ENCODE results near the gene KLHL30.

KLHL30 gene, protein sequence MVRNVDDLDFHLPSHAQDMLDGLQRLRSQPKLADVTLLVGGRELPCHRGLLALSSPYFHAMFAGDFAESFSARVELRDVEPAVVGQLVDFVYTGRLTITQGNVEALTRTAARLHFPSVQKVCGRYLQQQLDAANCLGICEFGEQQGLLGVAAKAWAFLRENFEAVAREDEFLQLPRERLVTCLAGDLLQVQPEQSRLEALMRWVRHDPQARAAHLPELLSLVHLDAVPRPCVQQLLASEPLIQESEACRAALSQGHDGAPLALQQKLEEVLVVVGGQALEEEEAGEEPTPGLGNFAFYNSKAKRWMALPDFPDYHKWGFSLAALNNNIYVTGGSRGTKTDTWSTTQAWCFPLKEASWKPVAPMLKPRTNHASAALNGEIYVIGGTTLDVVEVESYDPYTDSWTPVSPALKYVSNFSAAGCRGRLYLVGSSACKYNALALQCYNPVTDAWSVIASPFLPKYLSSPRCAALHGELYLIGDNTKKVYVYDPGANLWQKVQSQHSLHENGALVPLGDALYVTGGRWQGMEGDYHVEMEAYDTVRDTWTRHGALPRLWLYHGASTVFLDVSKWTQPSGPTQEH

DNA sequence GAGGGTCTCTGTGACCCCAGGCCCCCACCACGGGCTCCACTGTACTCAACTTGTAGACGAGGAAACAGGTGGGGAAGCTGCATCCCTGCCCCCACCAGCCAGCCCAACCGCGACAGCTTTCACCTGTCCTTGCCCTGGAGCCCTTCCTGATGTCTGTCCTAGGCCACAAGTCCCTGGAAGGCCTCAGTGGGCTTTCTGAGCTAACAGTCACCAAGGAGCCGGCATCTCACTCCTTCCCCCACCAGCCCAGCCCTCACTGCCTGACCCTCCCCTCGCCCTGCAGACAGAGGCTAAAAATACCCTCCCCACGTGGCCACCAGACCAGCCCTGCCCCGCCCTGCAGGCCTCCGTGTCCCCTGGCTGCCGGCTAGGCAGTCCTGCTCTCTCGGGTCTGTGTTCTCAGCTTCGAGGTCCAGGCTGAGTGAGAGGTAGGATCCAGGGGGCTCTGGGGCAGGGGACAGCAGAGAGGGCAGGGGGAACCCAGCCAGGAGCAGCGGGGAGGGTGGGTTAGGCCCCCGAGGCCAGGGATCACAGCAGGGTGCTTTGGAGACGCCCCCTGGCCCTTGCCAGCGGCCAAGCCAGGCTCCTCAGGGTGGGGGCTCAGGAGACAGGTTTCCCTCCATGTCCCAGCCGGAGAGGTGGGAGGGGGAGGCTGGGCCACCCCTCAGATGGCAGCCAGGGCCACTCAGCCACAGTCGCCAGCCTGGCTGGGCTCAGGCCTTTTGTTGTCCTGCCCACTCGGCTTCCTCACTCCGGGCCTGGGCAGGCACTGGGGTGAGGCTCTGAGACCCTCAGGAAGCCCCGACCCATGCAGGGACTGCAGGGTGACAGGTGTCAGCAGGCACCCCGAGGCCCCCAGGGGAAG lies at the start of gene KLHL30:
Gene KLHL30 (plus strand): TSS at position 338 of the 865 bp plus-strand sequence. CDS start 2,087 bp downstream, outside the sequence.
- in situ Hi-C loops (cut with MboI; ENCODE audit: low sequenced_read_pairs): no loop called here

DNA sequence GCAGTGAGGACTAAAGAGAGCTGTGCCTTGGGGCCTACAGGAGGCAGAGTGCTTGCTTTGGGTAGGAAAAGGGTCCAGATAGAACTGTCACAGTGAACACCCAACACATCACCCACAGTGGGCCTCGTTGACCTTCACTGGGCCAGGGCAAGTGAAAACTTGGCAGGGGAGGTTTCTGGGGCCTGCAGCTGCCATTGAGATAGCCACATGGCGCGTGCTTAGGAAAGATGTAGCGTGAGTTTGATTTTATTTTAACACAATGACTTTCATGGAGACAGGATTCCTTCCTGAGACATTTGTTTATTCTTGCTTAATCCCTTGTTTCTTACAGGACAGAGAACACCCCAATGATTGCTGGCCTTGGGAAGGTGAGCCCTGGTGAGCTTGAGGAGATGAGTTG lies 47.6 kb upstream of the KLHL30 start:
- in situ Hi-C loops (cut with MboI; ENCODE audit: low sequenced_read_pairs): no loop called here

DNA sequence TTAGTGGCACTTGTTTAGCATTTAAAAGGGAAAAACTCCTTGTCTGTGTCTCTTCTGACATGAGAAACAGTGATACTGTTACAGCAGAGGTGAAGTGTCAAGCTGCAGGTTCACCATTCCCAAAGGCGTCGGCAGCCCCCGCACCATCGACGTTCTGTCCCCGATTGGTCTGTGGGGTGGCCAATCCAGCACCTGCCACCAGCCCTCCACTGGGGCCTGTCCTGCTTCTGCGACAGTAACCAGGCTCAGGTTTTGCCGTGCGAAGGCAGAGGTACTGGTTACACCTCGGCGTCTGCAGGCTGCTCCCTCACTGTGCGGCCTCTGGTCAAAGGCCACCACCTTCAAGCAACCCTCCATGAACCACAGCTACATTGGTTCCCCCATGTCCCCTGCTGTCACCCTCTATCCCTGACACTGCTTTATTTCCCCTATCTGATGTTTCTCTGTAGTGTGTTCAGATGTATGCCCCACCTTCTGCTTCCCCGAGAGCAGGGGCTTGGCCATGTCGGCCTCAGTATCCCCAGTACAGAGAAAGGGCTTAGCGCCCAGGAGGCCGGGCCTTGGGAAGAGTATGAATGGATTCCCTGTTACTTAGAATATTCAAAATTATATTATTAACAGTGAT lies 46.9 kb upstream of the KLHL30 start:
- in situ Hi-C loops (cut with MboI; ENCODE audit: low sequenced_read_pairs): no loop called here

DNA sequence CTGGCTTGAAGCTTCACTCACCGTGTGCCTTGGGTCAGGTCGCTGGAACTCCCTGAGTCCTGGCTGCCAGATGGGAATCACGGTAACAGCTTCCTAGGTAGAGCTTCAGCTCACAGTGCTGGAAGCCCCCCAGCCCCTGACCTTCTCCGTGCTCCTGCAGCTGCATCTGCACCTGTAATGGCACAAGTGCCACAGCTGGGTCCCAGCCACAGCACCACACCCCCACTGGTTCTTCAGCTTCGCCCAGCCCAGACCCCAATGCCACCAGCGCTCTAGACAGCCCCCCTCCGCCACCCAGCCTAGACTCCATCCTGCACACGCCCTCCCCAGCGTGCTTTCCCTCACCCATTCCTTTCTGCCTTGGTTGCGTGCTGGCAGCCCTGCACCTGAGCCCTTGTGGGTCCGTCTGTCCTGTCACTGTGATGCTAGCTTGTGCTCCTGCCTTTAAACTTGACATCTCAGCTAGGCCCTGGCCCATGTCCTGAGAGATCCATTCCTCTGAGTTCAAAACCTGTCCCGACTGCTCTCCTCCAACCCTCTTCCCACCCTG lies 45.9 kb upstream of the KLHL30 start:
- in situ Hi-C loops (cut with MboI; ENCODE audit: low sequenced_read_pairs): no loop called here

DNA sequence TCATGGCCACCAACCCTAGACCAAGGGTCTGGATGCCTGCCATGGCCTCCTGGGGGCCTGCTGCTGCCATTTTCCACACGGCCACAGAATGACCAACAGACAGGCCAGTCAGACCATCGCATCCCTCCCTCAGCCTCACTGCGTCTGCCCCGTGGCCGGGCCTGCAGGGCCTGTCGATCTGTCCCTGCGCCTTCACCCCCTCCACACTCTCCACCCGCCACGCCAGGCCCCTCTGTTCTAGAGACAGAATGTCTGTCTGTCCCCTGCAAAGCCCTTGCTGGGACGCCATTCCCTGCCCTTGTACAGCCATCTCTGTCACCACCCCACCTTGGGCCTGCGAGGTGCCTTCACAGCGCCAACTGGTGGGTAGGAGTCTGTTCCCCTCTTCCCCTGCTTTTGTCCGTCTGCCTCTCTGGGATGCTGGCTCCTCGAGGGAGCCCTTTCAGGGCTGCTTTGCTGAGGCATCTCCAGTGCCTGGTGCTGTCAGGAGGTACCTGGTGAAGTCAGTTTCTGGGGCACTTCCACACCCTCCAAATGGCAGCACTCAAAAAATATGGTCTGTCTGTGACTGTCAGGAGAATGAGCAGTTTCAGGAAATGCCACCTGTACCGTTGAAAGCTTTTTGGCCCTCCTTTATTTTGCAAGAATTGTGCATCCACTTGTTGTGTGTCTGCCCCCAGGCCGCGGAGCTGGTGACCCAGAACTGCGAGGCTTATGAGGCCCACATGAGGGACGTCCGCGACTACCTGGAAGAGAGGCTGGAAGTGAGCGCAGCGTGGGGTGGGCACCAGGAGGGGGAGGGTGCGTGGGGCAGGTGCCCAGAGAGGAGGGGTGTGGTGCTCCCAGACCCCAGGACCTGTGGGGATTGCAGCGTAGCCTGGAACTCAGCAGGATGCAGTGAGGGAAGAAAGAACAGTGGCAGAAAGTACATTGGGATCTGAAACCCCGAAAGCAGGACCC lies 45.0 kb upstream of the KLHL30 start:
- in situ Hi-C loops (cut with MboI; ENCODE audit: low sequenced_read_pairs): no loop called here

DNA sequence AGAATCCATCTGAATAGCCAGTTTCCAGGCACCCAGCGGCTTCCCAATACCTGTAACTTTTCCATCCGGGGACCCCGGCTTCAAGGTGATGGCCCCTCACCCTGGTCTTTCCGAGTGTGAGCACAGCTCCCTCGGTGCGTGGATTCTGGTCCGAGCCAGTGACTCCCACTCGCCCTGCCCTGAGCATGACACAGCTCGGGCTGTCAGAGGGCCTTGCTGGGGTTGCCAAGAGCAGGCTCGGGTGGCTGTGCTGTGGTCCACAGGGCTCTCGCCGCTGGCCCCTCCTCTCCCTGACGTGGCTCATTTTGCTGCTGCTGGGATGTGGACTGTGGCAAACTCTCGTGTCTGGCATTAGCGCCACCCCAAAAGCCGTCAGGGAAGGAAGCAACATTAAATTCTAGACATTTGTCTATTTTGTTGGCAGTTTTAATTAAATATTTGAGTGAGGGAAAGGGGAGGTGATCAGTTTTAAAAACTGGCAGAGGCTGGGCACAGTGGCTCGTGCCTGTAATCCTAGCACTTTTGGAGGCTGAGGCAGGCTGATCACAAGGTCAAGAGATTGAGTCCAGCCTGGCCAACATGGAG lies 43.9 kb upstream of the KLHL30 start:
- in situ Hi-C loops (cut with MboI; ENCODE audit: low sequenced_read_pairs): no loop called here

DNA sequence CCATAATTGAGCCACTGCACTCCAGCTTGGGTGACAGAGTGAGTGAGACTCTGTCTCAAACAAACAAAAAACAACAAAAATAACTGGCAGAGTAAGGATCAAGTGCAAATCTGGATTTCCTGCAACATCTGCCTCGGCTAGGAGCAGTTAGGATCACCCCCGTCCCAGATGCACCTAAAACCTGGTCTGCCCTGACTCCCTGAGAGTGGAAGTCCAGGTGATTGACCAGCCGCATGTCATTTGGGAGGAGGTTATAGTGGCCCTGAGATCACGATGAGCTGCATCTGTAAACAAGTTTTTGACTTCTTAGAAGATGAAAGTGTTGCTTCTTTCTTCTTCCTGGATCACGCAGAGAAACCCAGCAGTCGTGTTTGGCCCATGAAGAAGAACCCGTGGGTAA lies 43.3 kb upstream of the KLHL30 start:
- in situ Hi-C loops (cut with MboI; ENCODE audit: low sequenced_read_pairs): no loop called here

DNA sequence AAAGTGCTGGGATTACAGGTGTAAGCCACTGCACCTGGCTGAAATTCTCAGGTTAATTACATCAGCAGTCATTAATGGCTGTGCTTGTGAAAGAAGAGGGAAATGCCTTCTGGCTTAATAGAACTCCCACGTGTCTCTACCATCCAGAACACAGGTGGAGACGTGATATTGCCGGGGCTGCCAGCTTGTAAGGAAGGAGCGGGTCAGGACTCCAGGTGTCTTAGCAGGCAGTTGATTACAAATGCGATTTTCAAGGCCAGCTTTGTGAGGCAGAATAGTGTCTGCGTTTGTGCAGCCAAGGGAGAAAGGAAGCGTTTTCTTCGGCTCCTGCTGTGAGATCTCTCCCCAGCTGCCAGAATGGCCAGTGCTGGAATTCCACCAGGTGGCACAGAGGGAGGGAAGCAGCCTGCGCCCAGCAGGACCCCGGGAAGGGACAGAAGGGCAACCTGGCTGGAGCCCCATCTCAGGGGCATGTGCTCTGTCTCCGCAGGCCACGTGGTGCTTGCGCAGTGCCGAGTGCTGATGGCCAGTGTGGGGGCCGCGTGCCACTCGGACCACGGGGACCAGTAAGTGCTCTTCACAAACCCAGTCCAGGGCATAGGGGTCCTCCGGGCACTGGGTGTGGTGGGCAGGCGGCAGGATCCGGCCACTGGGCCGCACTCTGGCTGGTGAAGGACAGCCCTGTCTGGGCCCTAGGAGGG lies 42.0 kb upstream of the KLHL30 start:
- in situ Hi-C loops (cut with MboI; ENCODE audit: low sequenced_read_pairs): no loop called here

DNA sequence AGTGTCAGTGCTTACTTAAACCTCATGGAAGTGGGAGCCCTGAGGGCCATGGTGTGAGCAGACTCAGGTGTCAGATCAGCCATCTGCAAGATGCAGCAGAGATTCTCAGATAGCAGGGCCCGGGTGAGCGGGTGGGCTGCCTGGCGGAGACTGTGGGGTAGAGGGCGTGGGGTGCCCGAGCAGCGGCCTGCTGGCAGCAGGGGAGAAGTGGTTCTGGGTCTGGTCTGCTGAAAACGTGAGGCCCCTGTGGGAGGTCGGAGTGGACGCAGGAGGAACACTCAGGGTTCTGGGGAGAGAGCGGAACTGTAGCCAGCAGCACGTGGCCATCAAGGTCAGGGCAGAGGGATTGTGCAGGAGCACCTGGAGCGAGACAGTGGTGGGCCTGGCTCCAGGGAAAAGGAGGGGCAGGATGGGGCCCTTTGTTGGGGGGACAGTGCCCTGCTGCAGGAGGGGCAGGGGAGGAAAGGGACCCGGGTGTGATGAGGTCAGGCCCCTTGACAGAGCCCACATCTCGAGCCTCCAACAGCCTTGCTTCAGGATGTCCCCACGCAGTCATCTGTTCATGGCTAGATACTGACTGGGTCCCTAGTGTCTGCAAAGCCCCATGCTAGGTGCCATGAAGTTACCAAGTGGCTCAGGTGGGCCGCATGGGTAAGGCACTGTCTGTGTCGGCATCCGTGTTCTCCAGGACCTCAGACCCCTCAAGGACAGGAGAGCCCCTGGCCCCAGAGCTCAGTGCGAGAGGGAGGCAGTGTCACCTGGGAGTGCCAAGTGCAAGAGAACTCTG lies 41.1 kb upstream of the KLHL30 start:
- in situ Hi-C loops (cut with MboI; ENCODE audit: low sequenced_read_pairs): no loop called here

DNA sequence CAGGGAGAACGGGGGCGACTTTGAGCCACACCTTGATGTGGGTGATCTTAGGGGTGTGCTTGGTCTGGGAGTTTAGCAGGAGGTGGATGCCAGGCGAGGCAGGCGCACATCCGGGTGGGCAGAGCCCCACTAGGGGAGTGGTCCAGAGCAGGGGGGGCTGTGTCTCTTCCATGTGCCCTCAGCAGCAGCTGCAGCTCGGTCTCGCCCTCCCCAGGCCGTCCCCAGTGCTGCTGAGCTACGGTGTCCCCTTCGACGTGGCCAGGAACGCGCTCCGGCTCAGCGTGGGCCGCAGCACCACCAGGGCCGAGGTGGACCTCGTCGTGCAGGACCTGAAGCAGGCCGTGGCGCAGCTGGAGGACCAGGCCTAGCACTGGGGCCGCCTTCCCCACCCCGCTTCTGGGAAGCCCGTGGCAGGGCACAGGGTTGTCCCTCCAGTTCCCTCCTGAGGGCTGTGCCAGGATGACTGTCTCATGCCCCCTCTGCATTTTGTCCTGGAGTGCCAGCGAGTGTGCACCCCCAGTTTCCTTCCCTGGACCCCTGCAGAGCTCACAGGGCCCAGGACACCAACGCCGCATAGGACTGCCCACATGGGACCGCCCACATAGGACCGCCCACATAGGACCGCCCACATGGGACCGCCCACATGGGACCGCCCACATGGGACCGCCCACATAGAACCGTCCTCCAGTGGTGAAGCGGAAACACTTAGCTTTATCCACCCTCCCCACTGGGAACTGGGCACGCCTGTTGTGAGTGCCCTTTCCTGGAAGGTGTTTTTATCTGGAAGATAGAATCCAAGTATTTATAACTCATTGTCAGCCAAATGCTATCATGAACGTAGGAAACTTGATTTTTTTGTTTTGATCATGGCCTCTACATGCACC lies 40.2 kb upstream of the KLHL30 start:
- in situ Hi-C loops (cut with MboI; ENCODE audit: low sequenced_read_pairs): no loop called here

DNA sequence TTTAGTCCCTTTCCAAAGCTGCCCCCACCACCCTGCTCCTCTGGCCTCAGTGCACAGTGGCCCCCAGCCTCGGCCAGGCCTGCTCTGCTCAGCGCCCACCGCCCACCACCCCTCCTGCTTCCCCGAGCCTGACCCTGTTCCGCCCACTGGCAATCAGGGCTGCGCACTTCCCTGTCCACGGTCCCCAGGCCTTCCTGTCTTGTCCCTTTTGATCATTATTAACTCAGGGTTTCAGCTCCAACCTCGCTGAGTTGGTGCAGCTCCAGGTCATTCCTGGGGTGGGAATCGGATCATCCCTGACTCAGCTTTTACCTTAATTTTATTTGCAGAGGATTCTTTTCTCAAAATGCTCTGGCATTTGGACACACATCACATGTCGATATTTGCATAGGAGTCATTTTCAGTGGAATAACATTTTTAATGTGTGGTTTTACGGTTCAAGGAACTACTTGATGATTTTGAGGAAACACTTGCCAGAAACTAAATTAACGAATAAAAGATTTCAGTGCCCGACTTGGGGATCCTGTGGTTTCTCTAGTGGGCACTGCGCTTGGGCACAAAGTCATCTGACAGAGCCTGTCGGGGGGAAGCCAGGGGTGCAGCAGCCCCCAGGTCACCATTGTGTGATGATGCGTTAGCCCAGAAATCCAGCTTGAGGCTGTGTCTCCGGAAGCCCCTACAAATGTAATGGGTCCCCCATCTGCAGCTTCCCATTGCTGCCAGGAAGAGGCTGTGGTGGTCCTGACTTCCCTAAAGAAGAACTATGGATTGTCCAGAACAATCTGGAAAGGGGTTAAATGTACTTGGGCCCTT lies 39.4 kb upstream of the KLHL30 start:
- in situ Hi-C loops (cut with MboI; ENCODE audit: low sequenced_read_pairs): no loop called here

DNA sequence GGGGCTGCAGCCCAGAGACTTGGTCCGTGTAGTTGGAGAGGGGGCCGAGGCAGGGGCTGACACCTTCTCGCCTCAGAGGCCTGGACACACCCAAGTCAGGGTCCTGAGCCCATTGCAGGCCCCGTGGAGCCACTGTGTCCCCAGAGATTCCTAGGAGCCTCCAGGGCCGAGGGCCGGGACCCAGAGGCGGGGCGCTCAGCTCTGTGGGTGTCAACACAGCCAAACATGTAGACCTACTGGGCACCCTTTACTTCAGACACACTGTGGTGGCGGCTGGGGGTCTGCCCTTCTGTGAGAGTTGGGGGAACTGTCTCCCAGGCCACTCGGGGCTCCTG lies 38.8 kb upstream of the KLHL30 start:
- in situ Hi-C loops (cut with MboI; ENCODE audit: low sequenced_read_pairs): no loop called here

DNA sequence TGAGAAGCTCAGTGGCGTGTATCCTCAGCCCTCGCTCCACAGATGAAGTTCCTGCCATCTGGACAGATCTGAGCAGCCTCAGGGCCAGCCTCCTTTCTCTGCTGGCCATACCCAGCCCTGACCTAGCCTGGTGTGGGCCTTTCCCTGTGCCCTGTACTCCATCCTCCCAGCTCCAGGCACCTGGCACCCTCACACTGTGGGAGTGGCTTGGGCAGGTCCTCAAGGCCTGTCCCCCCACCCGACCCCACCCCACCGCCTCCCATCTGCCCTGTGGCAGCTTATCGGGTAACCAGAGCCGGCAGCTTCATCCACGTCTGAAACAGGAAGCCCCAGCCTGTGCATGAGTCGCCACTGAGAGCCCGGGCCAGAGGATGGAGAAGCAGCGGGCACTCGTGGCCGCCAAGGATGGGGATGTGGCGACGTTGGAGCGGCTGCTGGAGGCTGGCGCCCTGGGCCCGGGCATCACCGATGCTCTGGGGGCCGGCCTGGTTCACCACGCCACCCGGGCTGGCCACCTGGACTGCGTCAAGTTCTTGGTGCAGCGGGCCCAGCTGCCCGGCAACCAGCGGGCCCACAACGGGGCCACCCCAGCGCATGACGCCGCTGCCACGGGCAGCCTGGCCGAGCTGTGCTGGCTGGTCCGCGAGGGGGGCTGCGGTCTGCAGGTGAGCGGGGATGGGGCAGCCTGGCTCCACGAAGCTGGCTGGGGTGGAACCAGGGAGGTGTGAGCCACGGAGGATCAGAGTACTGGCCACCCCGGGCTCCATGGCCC lies 38.2 kb upstream of the KLHL30 start, which contains the start of gene ESPNL:
Gene ESPNL (plus strand): TSS at position 292 of the 772 bp plus-strand sequence. CDS start 80 bp downstream, at position 372.
- in situ Hi-C loops (cut with MboI; ENCODE audit: low sequenced_read_pairs): no loop called here

DNA sequence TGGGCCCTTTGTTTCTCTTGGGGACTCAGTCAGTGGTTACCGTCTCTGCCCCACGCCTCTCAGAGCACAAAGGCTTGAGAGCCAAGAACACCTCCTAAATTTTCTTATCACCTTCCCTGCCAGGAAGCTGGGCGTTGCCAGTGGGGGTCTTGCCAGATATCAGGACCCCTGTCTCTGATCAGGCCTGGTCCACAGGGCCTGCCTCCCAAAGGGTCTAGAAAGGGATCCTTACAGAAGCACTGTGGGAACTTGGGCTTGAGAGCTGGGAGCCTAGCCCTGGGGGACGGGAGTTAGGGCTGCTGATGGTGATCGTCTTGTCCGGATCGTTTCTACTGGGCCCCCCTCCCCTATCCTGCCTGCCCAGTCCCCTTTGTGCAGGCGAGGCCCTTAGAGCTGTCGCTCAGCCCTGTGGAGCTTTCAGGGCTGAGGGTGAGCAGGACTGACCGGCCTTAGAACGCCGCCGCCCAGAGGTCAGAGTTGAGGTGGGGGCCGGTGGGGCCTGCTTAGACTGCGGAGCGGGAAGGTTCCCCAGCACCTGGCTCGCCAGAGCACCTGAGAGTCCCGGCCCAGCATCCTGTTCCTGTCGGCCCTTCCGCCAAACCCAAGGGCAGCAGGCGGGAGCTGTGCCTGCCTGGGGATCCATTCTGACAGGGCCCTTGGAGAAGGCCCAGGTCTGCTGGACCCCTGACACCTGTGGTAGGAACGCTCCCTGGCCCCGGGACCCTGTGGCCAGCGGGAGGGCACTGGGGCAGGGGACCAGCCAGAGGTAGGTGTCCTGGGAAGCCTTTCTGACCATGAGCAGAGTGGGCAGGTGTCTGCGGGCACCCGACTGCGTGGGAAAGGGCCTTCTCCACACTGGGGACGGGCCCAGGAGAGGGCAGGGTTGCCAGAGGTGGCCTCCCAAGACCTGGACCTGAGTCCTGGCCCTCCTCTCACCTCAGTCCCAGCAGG lies 37.4 kb upstream of the KLHL30 start:
- in situ Hi-C loops (cut with MboI; ENCODE audit: low sequenced_read_pairs): no loop called here
